ENCODE data around the gene SEMA3F. TPM values are rescaled to one million over a fixed set of nuclear protein-coding genes. Genes with fewer than 3 reads are reported as not detected.

The SEMA3F gene
- total and polyA plus RNA-seq, 2 experiments from 2014 or later = 21.8 to 27.6 TPM

DNA sequence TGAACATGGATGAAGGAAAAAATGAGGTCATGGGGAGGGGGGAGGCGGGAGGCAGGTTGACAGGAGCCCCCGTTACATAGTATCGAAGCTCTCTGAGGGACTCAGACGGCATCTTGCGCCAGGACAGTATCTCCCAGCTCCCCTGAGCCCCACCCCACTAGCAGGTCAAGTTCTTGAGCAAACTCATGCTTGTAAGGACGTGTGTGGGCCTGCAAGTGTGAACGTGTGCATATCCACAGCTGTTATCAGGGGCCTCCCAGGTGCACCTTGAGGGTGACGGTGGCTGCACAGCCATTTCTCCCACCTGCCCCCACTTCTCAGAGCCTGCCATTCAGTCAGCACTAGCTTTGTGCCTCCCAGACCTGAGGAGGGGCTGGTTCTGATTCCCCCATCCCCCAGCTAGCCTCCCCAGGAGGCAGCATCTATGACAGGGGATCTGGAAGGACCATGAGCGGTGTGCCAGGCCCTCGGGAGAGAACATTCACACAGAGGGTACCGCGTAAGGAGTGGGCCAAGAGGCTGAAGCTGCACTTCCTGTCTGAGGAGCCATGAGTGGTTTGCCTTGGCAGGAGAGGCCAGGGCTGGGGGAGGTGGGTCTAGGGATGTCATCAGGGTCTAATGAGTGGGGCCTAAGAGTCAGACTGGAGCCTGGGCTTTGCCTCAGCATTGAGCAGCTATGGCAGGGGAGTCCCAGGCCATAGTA is 2.9 kb downstream of the SEMA3F start:
- H3K36me3 ChIP-seq = no peaks in the 10 kb centered on the region
- no peak overlapping the region for H3K27ac ChIP-seq
- H3K4me3 ChIP-seq = no peak overlapping the region
- H3K27me3 ChIP-seq = no peaks in the 10 kb centered on the region
- TF ChIP-seq, protein P1, sequence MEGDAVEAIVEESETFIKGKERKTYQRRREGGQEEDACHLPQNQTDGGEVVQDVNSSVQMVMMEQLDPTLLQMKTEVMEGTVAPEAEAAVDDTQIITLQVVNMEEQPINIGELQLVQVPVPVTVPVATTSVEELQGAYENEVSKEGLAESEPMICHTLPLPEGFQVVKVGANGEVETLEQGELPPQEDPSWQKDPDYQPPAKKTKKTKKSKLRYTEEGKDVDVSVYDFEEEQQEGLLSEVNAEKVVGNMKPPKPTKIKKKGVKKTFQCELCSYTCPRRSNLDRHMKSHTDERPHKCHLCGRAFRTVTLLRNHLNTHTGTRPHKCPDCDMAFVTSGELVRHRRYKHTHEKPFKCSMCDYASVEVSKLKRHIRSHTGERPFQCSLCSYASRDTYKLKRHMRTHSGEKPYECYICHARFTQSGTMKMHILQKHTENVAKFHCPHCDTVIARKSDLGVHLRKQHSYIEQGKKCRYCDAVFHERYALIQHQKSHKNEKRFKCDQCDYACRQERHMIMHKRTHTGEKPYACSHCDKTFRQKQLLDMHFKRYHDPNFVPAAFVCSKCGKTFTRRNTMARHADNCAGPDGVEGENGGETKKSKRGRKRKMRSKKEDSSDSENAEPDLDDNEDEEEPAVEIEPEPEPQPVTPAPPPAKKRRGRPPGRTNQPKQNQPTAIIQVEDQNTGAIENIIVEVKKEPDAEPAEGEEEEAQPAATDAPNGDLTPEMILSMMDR (IDR thresholded peaks at IDR 0.05; ENCODE audit: low read depth, low read length) = no peak
- no peaks in the 10 kb centered on the region for H3K9me3 ChIP-seq (ENCODE audit: low read depth)
- peaks cover 30% of the 10 kb centered on the region for H3K4me1 ChIP-seq (ENCODE audit: low read depth)
- peak in 1 of 2 donors; percentile 32 for DNase-seq (ENCODE audit: low read depth in 1 of 2, low spot score in 1 of 2)

DNA sequence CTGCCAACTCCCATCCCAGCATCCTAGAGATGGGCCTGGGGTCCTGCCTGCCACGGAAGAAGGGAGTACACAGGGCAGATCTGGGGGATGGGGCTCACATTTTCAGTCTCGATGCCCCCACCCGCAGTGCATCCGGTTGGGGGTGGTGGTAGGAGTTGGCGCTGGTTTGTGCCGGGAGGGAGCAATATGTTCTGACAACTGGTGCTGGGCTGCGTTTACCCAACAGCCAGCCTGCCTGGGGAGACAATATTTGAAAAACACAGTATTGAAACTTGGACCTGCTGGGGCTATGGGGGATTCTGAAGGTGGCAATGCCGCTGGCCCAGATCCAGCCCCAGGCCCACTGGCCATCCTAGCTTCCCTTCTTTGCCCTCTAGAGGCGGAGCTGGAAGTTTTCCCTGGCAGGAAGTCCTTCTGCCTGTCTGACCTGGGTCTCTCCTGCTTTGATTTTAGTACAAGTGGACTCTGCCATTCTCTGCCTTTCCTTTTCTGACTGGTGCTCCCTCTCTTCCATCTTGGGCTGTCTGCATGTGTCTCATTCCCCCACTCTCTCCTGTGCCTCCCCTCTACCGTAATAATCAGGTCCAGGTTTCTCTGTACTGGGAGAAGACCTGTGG is 3.5 kb downstream of the SEMA3F start:
- no peak for DNase-seq (ENCODE audit: low read depth in 1 of 2, low spot score in 1 of 2)
- no peak overlapping the region for H3K27ac ChIP-seq
- H3K9me3 ChIP-seq (ENCODE audit: low read depth) = no peaks in the 10 kb centered on the region
- TF ChIP-seq, protein P1 (IDR thresholded peaks at IDR 0.05; ENCODE audit: low read depth, low read length) = peak; percentile 11
- no peak overlapping the region for H3K4me3 ChIP-seq
- no peaks in the 10 kb centered on the region for H3K27me3 ChIP-seq
- H3K4me1 ChIP-seq (ENCODE audit: low read depth) = peaks cover 30% of the 10 kb centered on the region
- no peaks in the 10 kb centered on the region for H3K36me3 ChIP-seq

DNA sequence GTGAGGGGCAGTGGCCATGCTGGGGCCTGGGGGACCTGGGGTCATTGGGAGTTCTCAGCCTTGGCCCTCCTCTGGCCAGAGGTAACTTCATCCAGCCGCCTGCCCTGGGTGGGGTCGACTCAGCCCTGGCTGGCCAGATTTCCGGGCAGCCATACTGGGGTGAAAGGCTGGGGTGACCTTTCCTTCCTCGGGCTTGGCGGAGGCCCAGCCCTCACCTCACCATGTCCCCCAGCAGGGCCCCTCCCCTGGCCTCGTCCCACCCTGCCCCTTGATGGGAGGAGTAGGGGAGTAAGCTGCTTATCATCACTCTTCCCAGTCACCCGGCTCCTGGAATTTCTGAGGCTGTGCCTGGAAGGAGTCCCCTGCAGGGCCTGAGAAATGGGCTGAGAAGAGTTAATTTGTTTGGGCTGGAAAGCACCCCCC is 5.4 kb downstream of the SEMA3F start:
- TF ChIP-seq, protein P1 (IDR thresholded peaks at IDR 0.05; ENCODE audit: low read depth, low read length) = no peak
- H3K9me3 ChIP-seq (ENCODE audit: low read depth) = no peaks in the 10 kb centered on the region
- no peaks in the 10 kb centered on the region for H3K36me3 ChIP-seq
- peak; percentile 36 to 43 for DNase-seq (ENCODE audit: low read depth in 1 of 2, low spot score in 1 of 2)
- no peak overlapping the region for H3K27ac ChIP-seq
- no peak overlapping the region for H3K4me3 ChIP-seq
- no peaks in the 10 kb centered on the region for H3K27me3 ChIP-seq
- H3K4me1 ChIP-seq (ENCODE audit: low read depth) = peaks cover 34% of the 10 kb centered on the region

DNA sequence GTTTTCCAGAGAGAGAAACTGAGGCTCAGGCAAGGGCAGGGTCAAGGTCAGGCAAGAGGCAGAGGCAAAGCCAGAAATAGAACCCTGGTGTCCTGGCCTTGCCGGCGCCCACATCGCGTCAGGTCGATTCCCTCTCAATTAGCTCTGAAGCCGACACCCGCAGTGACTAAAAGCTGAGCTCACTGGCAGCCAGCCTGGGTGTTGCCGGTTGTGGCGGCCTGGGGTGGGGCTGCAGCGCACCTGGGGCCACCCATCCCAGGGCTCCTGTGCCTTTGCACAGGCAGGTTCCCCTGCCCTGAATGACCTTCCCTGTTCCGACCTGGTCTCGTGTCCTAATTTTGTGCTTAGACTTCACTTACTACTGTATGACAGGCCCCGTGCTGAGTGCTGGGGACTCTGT is 6.2 kb downstream of the SEMA3F start:
- no peak overlapping the region for H3K4me3 ChIP-seq
- no peaks in the 10 kb centered on the region for H3K36me3 ChIP-seq
- no peak for DNase-seq (ENCODE audit: low read depth in 1 of 2, low spot score in 1 of 2)
- TF ChIP-seq, protein P1 (IDR thresholded peaks at IDR 0.05; ENCODE audit: low read depth, low read length) = no peak
- no peaks in the 10 kb centered on the region for H3K27me3 ChIP-seq
- H3K9me3 ChIP-seq (ENCODE audit: low read depth) = no peaks in the 10 kb centered on the region
- H3K27ac ChIP-seq = no peak overlapping the region
- peaks cover 38% of the 10 kb centered on the region for H3K4me1 ChIP-seq (ENCODE audit: low read depth)

DNA sequence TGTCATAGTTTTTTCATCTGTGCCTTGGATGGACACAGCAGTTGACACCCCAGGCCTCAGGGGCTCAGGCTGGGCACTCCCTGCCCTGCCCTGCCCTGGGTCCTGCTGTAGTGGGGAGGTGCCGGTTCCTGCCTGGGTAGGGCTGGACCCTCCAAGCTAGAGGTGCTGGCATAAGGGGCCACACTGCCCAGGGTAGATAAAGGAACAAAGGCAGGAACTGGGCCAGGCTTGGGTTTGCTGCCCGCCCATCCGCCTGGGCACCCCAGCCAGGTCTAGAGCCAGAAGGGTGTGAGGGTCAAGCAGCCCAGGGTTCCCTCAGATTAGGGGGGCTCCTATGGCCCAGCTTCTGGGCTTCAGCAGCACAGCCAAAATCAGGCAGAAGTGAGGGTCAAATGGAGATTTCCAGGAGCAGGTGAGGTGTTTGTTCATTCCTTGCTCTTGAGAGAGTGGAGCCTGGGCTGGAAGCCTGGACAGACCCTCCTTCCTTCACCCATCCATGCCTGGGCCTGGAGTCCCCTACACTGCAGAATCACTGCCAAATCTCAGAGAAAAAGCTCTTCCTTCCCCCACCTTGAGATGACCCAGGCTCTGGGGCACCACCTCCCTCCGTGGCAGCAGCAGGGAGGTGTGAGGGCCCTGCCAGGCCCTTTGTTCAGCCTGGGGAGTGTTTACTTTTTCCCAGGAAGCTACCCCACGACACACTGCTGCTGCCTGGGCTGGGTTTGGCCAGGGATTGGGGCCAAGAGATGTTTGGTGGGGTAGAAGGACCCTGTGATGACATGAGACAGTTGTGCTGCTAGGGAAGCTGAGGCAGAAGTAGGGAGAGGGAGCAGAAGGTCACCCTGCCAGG is 7.1 kb downstream of the SEMA3F start:
- Histone ChIP-seq H3K4me3 (no peak overlapping the region), H3K27ac (no peak overlapping the region), H3K9me3 (ENCODE audit: low read depth) (no peaks in the 10 kb centered on the region), H3K4me1 (ENCODE audit: low read depth) (peaks cover 34% of the 10 kb centered on the region), H3K36me3 (no peaks in the 10 kb centered on the region), H3K27me3 (no peaks in the 10 kb centered on the region)
- TF ChIP-seq, protein P1 (IDR thresholded peaks at IDR 0.05; ENCODE audit: low read depth, low read length) = no peak
- DNase-seq (ENCODE audit: low read depth in 1 of 2, low spot score in 1 of 2) = no peak
